GM21723 (cell line): ENCODE data around the gene TULP1.
"Not testable (repeated sequence)": the region's sequence is repeated elsewhere in the genome, so short reads cannot be mapped to it uniquely, and the experiment has no call there.

ENCODE experiments used
- ATAC-seq: cut with Tn5 transposase; IDR thresholded peaks from one replicate; pipeline ENCODE4 v1.9.1; 2021; ENCODE audit warnings: mild to moderate bottlenecking, moderate library complexity; ENCODE audit not compliant: unreplicated experiment

TULP1 gene

DNA sequence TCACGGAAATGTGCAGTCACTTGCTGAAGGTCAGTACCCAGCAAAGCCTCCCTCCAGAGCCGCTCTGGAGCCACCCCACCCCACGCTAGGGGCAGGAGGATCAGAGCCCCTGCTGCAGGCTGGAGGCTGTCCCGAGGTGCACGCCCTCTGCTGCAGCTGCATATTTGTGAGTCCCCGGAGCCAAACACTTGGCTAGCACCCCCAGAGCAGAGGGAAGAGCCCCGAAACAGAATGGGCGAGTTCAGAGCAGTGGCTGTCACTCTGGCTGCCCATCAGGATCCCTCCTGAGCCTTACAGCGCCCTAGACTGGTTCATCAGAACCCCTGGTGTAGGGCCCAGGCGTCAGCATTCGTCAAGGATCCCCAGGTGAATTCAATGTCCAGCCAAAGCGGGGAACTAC is 9.5 kb upstream of the TULP1 start:
- no peak for ATAC-seq

DNA sequence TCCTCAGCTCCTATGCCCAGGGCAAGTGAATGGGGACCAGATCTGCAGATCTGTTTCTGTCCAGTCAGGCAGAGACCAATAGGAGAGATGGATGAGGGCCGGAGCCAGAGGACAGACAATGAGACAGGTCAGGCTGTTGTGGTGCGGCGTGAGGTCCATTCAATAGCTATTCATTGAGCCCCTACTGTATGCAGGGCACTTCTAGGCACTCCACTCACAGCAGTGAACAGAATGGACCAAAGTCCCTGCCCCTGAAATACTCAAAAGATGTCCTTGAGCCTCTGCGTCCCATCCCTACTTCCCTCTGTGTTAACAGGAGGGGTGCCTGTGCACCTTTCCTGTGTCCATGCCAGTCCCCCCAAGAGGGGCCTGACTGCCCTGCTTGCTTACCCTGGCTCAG is 8.5 kb upstream of the TULP1 start:
- ATAC-seq: no peak

DNA sequence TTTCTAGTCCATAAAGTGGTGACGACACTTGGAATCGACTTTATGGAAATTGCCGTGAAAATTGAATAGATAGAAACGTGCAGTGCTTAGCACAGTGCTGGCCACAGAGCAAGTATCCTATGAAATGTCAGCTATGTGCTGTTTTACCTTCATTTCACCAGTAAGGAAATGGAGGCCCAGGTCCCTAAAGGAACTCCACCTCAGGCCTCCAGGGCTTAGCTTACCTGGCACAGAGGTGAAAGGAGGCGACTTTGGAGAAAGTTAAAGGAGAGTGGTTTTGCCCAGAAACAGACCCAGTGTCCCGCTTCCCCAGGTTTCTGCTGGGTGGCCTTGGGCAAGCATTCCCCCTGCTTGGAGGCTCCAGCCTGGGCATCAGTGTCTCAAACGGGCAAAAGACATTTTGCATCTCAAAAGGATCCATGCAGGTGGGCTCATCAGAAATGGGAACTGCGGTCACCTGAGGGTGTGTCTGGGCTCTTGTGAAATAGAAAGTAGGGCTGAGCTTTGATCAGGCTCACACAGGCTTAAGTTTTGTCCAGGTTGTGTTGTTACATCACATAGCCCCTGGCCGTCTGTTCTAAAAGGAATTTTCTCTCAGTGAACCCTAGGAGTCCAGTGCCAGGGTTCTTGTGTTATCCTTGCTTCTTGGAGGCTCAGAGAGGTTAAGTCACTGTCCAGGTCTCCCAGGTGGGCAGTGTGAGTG is 6.8 kb upstream of the TULP1 start:
- ATAC-seq: no peak

DNA sequence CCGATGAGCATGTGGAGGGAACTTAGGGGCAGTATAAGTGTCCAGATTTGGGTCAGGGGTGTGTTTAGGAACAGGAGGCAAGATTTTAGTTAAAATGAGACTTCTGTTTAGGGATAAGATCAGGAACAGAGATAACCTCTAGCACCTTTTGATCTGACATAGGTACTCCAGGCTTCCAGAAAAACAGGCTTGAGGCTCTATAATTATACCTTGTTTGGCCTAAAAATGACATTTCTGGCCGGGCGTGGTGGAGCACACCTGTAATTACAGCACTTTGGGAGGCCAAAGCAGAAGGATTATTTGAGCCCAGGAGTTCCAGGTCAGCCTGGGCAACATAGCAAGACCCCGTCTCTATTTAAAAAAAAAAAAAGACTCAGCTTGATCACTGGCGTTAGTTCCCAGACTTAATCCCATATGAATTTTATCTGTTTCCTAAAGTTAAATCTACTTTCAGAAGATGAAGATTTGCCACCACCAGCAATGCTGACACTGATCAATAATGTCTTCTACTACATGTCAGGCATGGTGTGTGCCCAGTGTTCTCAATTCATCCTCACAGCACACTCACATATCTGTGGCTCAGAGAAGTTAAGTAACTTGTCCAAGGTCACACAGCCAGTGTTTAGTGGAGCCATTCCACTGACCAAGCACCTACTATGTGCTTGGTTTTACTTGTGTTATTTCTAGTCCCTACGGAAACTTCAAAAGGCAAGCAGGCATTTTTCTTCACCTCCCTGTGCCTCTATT is 6.0 kb upstream of the TULP1 start:
- ATAC-seq: no peak

DNA sequence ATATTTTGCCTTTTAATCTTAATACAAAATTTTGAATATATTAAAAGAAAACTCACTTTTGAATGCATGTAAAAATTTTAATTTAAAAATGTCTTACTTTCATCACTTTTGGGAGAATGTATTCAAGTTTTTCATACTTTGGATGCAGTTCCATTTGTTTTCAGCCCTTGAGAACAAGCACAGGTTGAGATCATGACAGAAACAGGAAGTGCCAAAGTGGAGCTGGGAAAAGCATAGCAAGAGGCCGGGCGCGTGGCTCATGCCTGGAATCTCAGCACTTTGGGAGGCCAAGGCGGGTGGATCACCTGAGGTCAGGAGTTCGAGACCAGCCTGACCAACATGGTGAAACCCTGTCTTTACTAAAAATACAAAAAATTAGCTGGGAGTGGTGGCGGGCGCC is 5.3 kb upstream of the TULP1 start:
- not testable (repeated sequence) for ATAC-seq

DNA sequence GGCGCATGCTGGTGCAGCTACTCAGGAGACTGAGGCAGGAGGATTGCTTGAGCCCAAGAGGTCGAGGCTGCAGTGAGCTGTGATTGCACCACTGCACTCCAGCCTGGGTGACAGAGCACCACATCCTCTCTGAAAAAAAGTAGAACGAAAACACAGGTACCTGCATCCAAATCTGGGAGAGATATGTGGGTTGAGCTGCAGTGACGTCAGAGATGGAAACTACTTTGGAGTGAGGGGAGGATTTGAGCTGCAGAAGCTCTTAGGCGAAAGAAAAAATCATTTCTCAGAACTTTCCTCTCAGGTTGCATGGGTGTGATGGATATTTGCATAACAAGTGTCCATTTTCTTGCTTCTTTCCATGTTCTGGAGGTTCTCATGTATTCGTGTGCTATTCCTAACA is 4.0 kb upstream of the TULP1 start:
- ATAC-seq: no peak

DNA sequence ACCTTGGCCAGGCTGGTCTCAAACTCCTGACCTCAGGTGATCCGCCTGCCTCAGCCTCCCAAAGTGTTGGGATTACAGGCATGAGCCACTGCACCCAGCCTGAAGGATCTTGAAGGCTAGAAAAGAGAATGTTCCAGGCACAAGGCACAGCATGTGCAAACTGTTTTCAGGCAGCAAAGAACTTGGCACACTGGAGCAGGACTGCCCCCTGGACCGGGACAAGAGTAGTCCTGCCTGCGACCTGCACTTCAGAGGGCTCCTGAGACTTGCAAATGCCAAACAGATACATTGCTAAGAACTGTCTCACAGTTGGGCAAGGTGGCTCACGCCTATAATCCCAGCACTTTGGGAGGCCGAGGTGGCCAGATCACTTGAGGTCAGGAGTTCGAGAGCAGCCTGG is 3.2 kb upstream of the TULP1 start:
- ATAC-seq: not testable (repeated sequence)

DNA sequence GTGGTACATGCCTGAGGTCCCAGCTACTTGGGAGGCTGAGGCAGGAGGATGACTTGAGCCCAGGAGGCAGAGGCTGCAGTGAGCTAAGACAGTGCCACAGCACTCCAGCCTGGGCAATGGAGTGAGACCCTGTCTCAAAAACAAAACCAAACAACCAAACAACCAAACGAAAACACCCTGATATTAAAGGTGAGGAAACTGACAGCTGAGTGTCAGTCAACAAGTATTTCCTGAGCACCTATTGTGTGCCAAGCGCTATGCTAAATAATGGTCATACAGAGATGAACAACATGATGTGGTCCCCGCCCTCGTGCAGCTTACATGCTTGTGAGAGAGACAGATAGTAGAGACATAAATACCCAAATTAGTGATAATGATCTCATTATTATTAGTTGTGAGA is 1.9 kb upstream of the TULP1 start:
- no peak for ATAC-seq

DNA sequence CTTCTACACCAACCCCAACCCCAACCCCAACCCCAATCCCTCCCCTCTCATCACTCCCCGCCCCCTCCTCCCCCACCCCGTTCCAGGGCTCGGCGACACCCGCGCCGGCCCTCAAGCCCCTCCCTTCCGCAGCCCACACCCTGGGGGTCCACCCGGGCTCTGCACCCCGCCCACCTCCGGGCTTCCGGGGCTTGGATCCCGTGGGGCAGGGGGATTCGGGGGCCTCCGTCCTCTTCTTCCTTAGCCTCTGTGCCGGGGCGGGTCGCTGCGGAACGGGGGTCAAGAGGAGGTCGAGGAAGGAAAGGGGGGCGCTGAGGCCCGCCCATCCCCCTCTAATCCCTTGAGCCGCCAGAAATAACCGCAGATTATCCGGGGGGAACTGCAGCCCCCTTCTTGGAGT is 690 bp downstream of the TULP1 start:
- ATAC-seq: no peak

DNA sequence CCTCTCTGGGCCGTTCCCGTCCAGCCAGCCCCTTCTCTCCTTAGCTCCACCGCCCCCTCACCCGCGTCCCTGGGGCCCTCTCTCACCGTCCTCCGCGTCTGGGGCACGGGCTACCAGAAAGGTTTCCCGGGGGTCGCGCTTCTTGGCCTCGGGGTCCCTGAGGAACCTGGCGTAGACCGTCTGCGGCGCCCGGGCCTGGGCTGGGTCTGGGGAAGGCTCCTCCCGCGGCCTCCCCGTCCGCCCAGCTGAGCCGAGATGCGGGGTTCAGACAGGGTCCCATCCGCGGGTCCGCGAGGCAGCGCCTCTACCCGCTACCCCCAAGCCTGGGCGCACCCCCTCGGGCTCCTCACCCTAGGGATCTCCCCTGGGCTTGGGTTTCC is 1.1 kb downstream of the TULP1 start:
- no peak for ATAC-seq

DNA sequence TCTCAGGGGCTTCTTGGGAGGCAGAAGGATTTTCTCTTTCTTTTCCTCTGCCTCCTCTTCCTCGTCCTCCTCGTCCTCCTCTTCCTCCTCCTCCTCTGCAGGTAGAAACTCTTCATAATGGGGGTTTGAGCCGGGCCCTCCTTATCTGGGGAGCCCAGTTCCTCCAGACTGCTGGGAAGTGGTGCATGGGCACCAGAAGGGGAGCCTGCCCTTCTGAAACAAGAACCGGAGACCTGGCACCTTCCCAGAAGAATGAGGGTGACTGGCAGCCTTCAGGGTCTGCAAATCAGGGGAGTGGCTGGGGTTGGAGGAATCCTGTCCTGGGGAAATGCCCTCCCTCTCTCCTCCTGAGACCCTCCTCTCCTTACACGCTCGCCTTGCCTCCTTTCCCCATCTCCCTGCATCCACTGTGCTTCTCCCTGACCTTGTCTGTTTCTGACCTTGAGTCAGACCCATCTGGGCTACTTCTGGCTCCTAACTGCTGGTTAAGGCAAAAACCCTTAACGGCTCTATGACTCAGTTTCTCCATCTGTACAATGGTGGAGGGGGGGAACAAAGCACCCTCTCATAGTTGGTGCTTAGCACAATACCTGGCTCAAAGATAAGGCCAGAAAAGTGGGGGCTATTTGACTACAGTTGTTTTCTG is 1.7 kb downstream of the TULP1 start:
- ATAC-seq: no peak

DNA sequence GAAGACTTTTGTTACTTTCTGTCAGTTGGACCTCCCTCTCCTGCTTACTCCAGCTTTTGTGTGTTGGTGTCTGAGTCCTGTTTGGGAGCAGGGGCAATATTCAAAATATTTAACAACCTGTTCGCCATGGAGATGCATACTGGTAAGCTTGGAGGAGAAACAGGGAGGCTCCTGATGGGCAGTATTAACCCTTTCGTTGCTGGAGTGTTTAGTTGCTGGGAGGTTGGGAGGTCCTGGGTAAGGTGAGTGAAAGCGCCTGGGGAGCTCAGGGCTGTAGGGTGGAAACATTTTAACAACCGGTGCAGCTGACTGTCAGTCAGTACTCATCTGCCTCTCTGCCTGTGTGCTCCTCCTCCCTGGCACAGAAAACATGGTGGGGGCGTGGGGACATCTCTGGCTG is 4.2 kb downstream of the TULP1 start:
- no peak for ATAC-seq

DNA sequence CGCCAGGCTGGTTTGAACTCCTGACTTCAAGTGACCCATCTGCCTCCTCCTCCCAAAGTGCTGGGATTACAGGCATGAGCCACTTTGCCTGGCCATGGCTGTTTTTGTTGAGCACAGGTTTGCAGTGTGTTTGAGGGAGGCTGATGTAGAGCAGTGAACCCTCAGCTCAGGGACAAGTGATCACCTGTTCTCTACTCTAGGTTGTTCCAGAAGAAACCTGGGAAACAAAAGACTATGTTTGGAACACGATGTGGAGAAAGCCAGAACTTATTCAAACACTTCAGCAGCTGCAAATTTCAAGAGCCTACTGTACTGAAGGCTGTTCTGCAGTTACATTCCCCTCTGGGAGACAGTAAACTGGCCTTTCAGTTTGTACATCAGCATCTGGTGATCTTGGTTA is 4.7 kb downstream of the TULP1 start:
- no peak for ATAC-seq

DNA sequence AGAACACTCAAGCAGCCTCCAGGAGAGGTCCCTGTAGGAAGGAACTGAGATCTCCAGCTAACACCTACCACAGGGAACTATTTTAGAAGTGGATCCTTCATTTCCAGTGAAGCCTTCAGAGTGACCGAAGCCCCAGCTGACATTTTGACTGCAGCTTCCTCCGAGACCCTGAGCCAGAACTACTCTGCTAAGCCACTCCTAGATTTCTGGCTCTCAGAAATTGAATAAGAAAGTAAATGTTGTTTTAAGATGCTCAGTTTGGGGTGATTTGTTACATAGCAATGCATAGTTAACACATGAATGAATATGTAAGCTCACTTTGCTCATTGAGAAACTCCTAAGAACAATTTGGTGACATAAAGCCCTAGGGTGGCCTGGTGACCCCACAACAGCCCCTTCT is 5.5 kb downstream of the TULP1 start:
- no peak for ATAC-seq

DNA sequence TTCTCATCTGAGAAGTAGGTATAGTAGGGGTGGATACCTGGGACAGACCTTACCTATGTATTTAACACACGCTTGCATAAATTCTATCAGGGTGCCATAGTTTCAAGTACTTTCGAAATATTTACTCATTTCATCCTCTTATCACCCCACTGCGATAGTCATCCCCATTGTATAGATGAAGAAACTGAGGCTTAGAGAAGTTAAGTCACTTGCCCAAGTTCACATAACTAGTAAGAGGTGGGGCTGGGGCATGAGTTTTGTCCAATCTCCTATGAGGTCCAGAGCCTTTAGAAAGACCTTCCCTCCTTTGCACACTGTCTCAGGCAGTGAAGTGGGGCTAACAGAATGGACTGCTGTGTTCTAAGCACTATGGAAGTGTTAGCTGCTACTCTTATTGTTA is 6.2 kb downstream of the TULP1 start:
- ATAC-seq: no peak

DNA sequence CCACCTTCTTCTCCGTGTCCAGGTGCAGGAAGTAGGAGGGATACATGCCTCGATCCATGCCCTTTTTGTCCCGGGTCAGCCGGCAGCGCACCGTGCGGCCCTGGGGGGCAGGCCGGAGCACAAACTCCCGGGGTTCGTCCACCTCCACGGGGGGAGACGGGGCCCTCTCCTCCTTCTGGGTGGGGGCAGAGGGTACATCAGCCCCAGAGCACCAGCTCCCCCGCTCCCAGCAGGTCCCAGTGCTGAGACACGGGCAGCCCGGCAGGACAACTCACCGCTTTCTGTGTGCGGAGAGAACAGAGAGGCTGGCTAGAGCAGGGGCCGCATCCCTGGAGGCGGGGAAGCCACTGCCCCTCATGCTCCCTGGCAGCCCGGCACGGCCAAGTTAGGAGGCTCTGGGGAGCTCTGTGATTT is 6.7 kb downstream of the TULP1 start:
- ATAC-seq: no peak

DNA sequence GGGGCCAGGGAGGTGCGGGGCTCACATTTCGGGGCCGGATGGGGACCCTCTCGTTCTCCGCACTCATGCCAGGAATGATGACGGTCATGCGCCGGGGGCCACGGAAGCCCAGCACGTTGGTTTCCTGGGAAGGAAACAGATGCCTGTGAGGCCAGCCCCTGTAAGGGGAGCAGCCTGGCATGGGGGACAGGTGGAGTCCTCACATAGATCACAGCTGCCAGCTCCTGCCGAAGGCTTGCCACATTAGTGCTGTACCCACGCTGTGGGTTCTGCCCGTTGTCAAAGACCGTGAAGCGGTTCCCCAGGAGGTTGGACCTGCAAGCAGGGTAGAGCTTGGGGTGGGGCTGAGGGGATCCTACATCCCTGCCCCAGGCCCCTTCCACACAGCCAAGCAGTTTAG is 9.2 kb downstream of the TULP1 start:
- no peak for ATAC-seq

DNA sequence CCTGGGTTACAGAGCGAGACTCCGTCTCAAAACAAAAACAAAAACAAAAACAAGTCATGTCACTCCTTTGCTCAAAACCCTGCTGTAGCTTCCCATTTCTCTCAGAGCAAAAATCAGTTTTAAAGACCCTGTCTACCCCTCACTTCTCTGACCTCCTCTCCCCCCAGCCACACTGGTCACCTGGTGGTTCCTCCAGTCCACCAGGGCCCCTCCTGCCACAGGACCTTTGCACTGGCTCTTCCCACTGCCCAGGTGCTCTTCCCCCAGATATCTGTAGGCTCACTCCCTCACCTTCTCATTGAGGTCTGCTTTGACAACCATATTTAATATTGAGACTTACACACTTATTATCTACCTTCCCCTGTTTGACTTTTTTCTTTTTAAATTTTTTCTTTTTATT is 10.9 kb downstream of the TULP1 start:
- ATAC-seq: no peak

DNA sequence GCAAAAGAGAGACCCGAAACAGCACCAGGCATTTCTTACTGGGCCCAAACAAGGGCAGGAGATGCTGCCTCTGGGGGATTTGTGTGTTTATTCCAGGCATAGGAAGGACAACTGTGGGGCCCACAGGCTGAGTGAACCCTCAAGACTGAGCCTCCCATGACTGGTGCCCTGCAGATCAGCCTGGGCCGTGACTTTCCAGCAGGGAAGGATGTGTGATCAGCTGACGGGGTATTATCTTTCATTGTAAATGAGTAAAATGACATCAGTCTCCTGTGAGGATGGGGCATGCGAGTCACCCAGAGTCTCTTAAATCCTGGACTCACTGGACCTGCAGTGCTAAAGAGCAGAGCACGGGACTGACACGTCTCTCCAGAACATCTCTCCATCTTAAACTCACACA is 11.9 kb downstream of the TULP1 start:
- no peak for ATAC-seq

DNA sequence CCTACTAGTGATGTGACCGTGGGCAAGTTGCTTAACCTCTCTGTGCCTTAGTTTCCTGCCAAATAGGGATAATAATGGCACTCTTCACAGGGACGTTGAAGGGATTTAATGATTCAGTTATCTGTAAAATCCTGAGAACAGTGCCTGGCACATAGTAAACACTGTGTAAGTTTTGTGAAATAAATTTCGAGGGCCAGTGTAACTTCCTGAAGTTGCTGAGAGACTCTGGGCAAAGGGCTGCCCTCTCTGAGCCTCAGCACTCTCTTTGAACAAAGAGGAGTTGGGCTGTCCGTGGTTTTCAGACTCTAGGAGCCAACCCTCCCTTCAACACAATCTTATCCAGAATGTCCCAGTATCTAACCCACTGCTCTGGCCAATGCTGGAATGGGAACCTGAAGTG is 13.3 kb downstream of the TULP1 start:
- ATAC-seq: no peak

DNA sequence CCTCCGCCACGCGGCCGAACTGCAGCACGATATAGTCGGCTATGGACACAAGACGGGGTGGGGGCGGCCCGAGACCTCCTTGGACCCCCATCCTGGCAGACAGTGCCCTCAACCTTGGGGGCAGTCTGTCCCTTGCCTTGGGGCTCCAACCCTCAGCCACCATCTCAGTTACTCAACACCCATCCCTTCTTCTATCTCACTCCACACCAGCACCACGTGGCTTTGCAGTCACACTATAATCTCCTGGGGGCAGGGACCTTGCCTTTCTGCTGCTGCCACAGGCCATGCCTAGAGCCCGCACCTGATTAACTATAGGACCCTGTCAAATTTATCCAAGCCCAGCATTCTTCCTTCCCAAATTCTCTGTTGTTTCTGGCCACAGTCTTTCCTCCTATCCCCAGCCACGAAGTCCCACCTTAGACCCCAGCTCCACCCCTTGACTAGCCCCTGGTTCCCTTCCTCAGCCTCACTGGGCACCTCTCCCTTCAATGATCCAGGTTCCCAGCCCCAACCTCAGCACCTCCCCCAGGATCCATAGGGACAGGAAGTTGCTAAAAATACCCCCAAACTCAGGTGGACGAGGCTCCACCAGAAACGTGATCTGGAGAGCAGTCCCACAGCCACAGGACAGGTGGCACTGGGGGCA is 14.2 kb downstream of the TULP1 start:
- no peak for ATAC-seq
